ENCODE data around the gene PPM1H. TPM values are rescaled to one million over a fixed set of nuclear protein-coding genes. Genes with fewer than 3 reads are reported as not detected.

PPM1H gene
- total RNA-seq, 4 donors from 2014 or later: 0.83 to 3.0 (median 2.3) TPM

GRCh38 chr12:62726471-62726980 lies 208.4 kb downstream of the PPM1H start:
- WGBS: 97% methylated on average over 6 of the region's 6 CpGs

GRCh38 chr12:62725781-62726180 lies 209.2 kb downstream of the PPM1H start:
- Histone ChIP-seq H3K9me3 (no peaks in the 10 kb centered on the region), H3K4me3 (no peak overlapping the region), H3K27me3 (no peaks in the 10 kb centered on the region), H3K4me1 (peaks cover 17 to 41% (median 31%) of the 10 kb centered on the region in 4 donors), H3K36me3 (no peaks in the 10 kb centered on the region), H3K27ac (replicated peaks in 1 of 4) (no peak overlapping the region)
- no peak for TF ChIP-seq POLR2AphosphoS5 (IDR thresholded peaks at IDR 0.05)
- no peak for DNase-seq (ENCODE audit: extremely low spot score)
- intact Hi-C loops (cut with DNase I): loop anchor here (5.0 kb wide), 1 partner anchor 123 kb away; no protein-coding TSS in a partner anchor
- WGBS: 73% methylated on average over 1 of the region's 1 CpG

More at GRCh38 chr12:62726471-62726980, 208.4 kb downstream of the PPM1H start:
- Histone ChIP-seq H3K9me3 (no peaks in the 10 kb centered on the region), H3K27ac (replicated peaks in 1 of 4) (no peak overlapping the region), H3K4me1 (peaks cover 20 to 47% (median 39%) of the 10 kb centered on the region in 4 donors), H3K36me3 (no peaks in the 10 kb centered on the region), H3K4me3 (no peak overlapping the region), H3K27me3 (no peaks in the 10 kb centered on the region)
- intact Hi-C loops (cut with DNase I): loop anchor here (5.0 kb wide), 1 partner anchor 124 kb away; no protein-coding TSS in a partner anchor
- DNase-seq (ENCODE audit: extremely low spot score): no peak
- TF ChIP-seq EP300 (IDR thresholded peaks at IDR 0.05) (no peak), CTCF (IDR thresholded peaks at IDR 0.05) (no peak), POLR2AphosphoS5 (IDR thresholded peaks at IDR 0.05) (no peak), POLR2A (IDR thresholded peaks at IDR 0.05; ENCODE audit: low read depth) (no peak)

- intact Hi-C loops (cut with DNase I): loop anchor here (5.0 kb wide), 1 partner anchor 123 kb away; no protein-coding TSS in a partner anchor
- no peak for DNase-seq (ENCODE audit: extremely low spot score)
- Histone ChIP-seq H3K36me3 (no peaks in the 10 kb centered on the region), H3K27me3 (no peaks in the 10 kb centered on the region), H3K4me1 (peaks cover 17 to 39% (median 23%) of the 10 kb centered on the region in 4 donors), H3K9me3 (no peaks in the 10 kb centered on the region), H3K27ac (replicated peaks in 1 of 4) (peak overlapping the region in 3 of 4 donors; percentile 3 to 29 (median 25)), H3K4me3 (no peak overlapping the region)
- TF ChIP-seq POLR2AphosphoS5 (IDR thresholded peaks at IDR 0.05): peak; percentile 30 to 60
- no peak for TF ChIP-seq POLR2A (IDR thresholded peaks at IDR 0.05; ENCODE audit: low read depth)
- no peak for TF ChIP-seq CTCF (IDR thresholded peaks at IDR 0.05)
- no peak for TF ChIP-seq EP300 (IDR thresholded peaks at IDR 0.05)
- WGBS: 51% methylated on average over 4 of the region's 4 CpGs
Measured at GRCh38 chr12:62724947-62725451, 210.0 kb downstream of the PPM1H start.

- intact Hi-C loops (cut with DNase I): no loop called here
Measured at GRCh38 chr12:62724285-62724684, 210.7 kb downstream of the PPM1H start.

More at GRCh38 chr12:62724285-62724684, 210.7 kb downstream of the PPM1H start:
- H3K9me3 ChIP-seq: no peaks in the 10 kb centered on the region
- peak overlapping the region in 1 of 4 donors; percentile 25 for H3K27ac ChIP-seq (replicated peaks in 1 of 4)
- no peak for TF ChIP-seq EP300 (IDR thresholded peaks at IDR 0.05)
- TF ChIP-seq CTCF (IDR thresholded peaks at IDR 0.05): no peak
- 97% methylated on average over 3 of the region's 3 CpGs for WGBS
- DNase-seq (ENCODE audit: extremely low spot score): no peak
- H3K4me3 ChIP-seq: no peak overlapping the region
- no peaks in the 10 kb centered on the region for H3K27me3 ChIP-seq
- peaks cover 15 to 32% (median 20%) of the 10 kb centered on the region in 4 donors for H3K4me1 ChIP-seq
- H3K36me3 ChIP-seq: no peaks in the 10 kb centered on the region
